Hepatocyte (in vitro differentiated cells): Measurements from ENCODE around the gene D2HGDH. TPM values are rescaled to one million over a fixed set of nuclear protein-coding genes. Genes with fewer than 3 reads are reported as not detected.

ENCODE experiments used
- DNase-seq: peaks from one replicate; pipeline ENCODE4 v3.0.0-alpha.2; 2016; ENCODE audit warnings: low spot score
- H2AFZ ChIP-seq: fragments of 200-600 bp; sonication (generic); 2 replicates; pipeline ENCODE4 v1.6.0; 2016; ENCODE audit warnings: antibody characterized with exemption, mild to moderate bottlenecking
- H3K27ac ChIP-seq: fragments of 200-600 bp; sonication (generic); 2 replicates; pipeline ENCODE4 v1.5.1; 2016; ENCODE audit warnings: mild to moderate bottlenecking
- H3K27me3 ChIP-seq: fragments of 200-600 bp; sonication (generic); 2 replicates; pipeline ENCODE4 v1.6.1; 2016
- H3K36me3 ChIP-seq: fragments of 200-600 bp; sonication (generic); replicated peaks from 2 replicates; pipeline ENCODE4 v1.5.1; 2016; ENCODE audit warnings: low read depth; ENCODE audit not compliant: insufficient read depth
- H3K4me1 ChIP-seq: fragments of 200-600 bp; sonication (generic); 2 replicates; pipeline ENCODE4 v1.5.1; 2016; ENCODE audit warnings: mild to moderate bottlenecking, moderate library complexity; ENCODE audit not compliant: insufficient read depth
- H3K4me2 ChIP-seq: fragments of 200-600 bp; sonication (generic); 2 replicates; pipeline ENCODE4 v1.6.0; 2016
- H3K4me3 ChIP-seq: fragments of 200-600 bp; sonication (generic); 2 replicates; pipeline ENCODE4 v1.5.1; 2016; ENCODE audit warnings: mild to moderate bottlenecking
- H3K79me2 ChIP-seq: fragments of 200-600 bp; sonication (generic); 2 replicates; pipeline ENCODE4 v1.6.0; 2017; ENCODE audit warnings: mild to moderate bottlenecking
- H3K9me2 ChIP-seq: fragments of 200-600 bp; sonication (generic); replicated peaks from 2 replicates; pipeline ENCODE4 v1.6.0; 2017; ENCODE audit warnings: mild to moderate bottlenecking; ENCODE audit not compliant: insufficient read depth
- H3K9me3 ChIP-seq: fragments of 200-600 bp; sonication (generic); 2 replicates; pipeline ENCODE4 v1.5.1; 2016; ENCODE audit warnings: low read depth, mild to moderate bottlenecking
- H4K20me1 ChIP-seq: fragments of 200-600 bp; sonication (generic); 2 replicates; pipeline ENCODE4 v1.6.0; 2016; ENCODE audit warnings: mild to moderate bottlenecking; ENCODE audit not compliant: insufficient read depth, poor library complexity, severe bottlenecking
- CTCF ChIP-seq: fragments of 200-600 bp; sonication (generic); IDR thresholded peaks from 2 replicates; pipeline ENCODE4 v1.5.1; 2016; ENCODE audit warnings: antibody characterized with exemption, mild to moderate bottlenecking; ENCODE audit not compliant: poor library complexity
- EZH2 ChIP-seq: fragments of 200-600 bp; sonication (generic); IDR thresholded peaks from 2 replicates; pipeline ENCODE4 v1.6.1; 2016; ENCODE audit warnings: antibody characterized with exemption, mild to moderate bottlenecking, borderline replicate concordance
- EZH2phosphoT487 ChIP-seq: fragments of 200-600 bp; sonication (generic); IDR thresholded peaks from one replicate; pipeline ENCODE4 v1.6.1; 2018; ENCODE audit warnings: antibody characterized with exemption, mild to moderate bottlenecking, low read depth, moderate library complexity; ENCODE audit not compliant: unreplicated experiment, severe bottlenecking
- WGBS: methylation state at CpG from one replicate; pipeline ENCODE4 v1.1.6; 2016; ENCODE audit warnings: low lambda C conversion rate; ENCODE audit errors: missing lambda C conversion rate; 5-methylcytosine and 5-hydroxymethylcytosine counted together
- polyA plus RNA-seq: library from polyadenylated mRNA; unstranded; fragments of >200 nt; fragmentation: Nextera tagmentation; extraction: Ambion mirVana; gene quantifications from 2 replicates; pipeline ENCODE4 v1.2.1, GENCODE V29; 2016
- total RNA-seq: library from RNA; depleted of rRNA; stranded (reverse); fragments of >200 nt; gene quantifications from 2 replicates; pipeline ENCODE4 v1.2.3, GENCODE V29; 2014

The D2HGDH gene
- total and polyA plus RNA-seq, 2 experiments from 2014 or later = 12.9 to 41.2 TPM

DNA sequence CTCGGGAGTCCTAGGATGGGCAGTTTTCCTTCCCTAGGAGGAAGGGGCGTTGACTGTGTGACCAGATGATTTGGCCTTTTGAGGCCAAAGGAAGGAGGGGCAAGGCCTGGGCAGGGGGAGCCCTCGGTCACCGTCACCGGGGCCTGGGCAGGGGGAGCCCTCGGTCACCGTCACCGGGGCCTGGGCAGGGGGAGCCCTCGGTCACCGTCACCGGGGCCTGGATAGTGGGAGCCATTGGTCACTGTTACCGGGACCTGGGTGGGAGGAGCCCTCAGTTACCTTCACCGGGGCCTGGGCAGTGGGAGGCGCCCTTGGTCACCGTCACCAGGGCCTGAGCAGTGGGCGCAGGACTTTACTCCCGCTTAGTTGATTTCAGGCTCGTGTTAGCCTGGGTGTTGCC is 17.3 kb downstream of the D2HGDH start:
- no peaks in the 10 kb centered on the region for H4K20me1 ChIP-seq
- TF ChIP-seq CTCF (no peak), EZH2 (no peak), EZH2phosphoT487 (no peak)
- H3K27ac ChIP-seq = no peak overlapping the region
- no peaks in the 10 kb centered on the region for H3K79me2 ChIP-seq
- no peaks in the 10 kb centered on the region for H3K36me3 ChIP-seq
- no peak overlapping the region for H3K4me3 ChIP-seq
- no peaks in the 10 kb centered on the region for H3K27me3 ChIP-seq
- H3K4me2 ChIP-seq = no peak overlapping the region
- DNase-seq = no peak
- H3K9me3 ChIP-seq = no peaks in the 10 kb centered on the region
- H3K9me2 ChIP-seq = no peaks in the 10 kb centered on the region
- no peak overlapping the region for H2AFZ ChIP-seq
- WGBS = 93% methylated on average over 16 of the region's 18 CpGs
- no peaks in the 10 kb centered on the region for H3K4me1 ChIP-seq

- H3K36me3 ChIP-seq = no peaks in the 10 kb centered on the region
These were observed 17.8 kb downstream of the D2HGDH start for GRCh38 chr2:241752253-241752652.

GRCh38 chr2:241752689-241753276 is 18.4 kb downstream of the D2HGDH start:
- DNase-seq = no peak
- no peak overlapping the region for H2AFZ ChIP-seq
- H3K4me2 ChIP-seq = no peak overlapping the region
- H3K9me3 ChIP-seq = no peaks in the 10 kb centered on the region
- H4K20me1 ChIP-seq = no peaks in the 10 kb centered on the region
- no peaks in the 10 kb centered on the region for H3K4me1 ChIP-seq
- no peak overlapping the region for H3K27ac ChIP-seq
- TF ChIP-seq EZH2phosphoT487 (no peak), CTCF (no peak), EZH2 (no peak)
- 88% methylated on average over 20 of the region's 21 CpGs for WGBS
- H3K27me3 ChIP-seq = no peaks in the 10 kb centered on the region
- H3K36me3 ChIP-seq = no peaks in the 10 kb centered on the region
- H3K9me2 ChIP-seq = no peaks in the 10 kb centered on the region
- H3K4me3 ChIP-seq = no peak overlapping the region
- no peaks in the 10 kb centered on the region for H3K79me2 ChIP-seq

More at GRCh38 chr2:241752253-241752652, 17.8 kb downstream of the D2HGDH start:
- H3K4me2 ChIP-seq = no peak overlapping the region
- DNase-seq = no peak
- H3K27me3 ChIP-seq = no peaks in the 10 kb centered on the region
- no peaks in the 10 kb centered on the region for H3K9me3 ChIP-seq
- TF ChIP-seq EZH2 = no peak
- TF ChIP-seq EZH2phosphoT487 = no peak
- TF ChIP-seq CTCF = no peak
- H3K27ac ChIP-seq = no peak overlapping the region
- no peaks in the 10 kb centered on the region for H3K9me2 ChIP-seq
- H3K4me1 ChIP-seq = no peaks in the 10 kb centered on the region
- no peak overlapping the region for H2AFZ ChIP-seq
- H3K4me3 ChIP-seq = no peak overlapping the region
- WGBS = 94% methylated on average over 14 of the region's 14 CpGs
- no peaks in the 10 kb centered on the region for H3K79me2 ChIP-seq
- H4K20me1 ChIP-seq = no peaks in the 10 kb centered on the region

DNA sequence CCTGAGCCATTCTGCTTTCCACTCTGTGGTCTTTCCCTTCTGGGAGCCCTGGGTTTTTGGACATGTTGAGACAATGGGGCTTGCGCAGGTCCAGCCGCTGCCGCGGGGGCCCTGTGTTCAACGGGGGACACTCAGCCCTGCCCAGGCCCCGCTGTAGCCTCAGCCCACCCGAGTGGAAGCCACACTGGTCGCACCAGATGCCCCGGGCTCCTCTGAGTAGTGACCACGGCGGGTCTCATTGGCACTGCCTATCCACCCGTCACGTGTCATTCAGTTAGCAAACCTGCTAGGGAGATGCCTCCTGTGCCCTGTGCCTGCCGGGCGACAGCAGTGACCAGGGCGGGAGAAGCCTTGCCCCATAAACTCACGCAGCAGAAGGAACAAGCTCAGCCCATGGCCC is 19.1 kb downstream of the D2HGDH start:
- no peak overlapping the region for H3K4me3 ChIP-seq
- TF ChIP-seq EZH2phosphoT487 (no peak), EZH2 (no peak), CTCF (no peak)
- no peak for DNase-seq
- H4K20me1 ChIP-seq = no peaks in the 10 kb centered on the region
- no peaks in the 10 kb centered on the region for H3K4me1 ChIP-seq
- H3K4me2 ChIP-seq = no peak overlapping the region
- H3K27ac ChIP-seq = no peak overlapping the region
- H3K36me3 ChIP-seq = no peaks in the 10 kb centered on the region
- no peaks in the 10 kb centered on the region for H3K27me3 ChIP-seq
- H3K9me3 ChIP-seq = no peaks in the 10 kb centered on the region
- 97% methylated on average over 16 of the region's 17 CpGs for WGBS
- H3K9me2 ChIP-seq = no peaks in the 10 kb centered on the region
- H2AFZ ChIP-seq = no peak overlapping the region
- no peaks in the 10 kb centered on the region for H3K79me2 ChIP-seq
